ENCODE data around the gene PLEKHA6.

PLEKHA6 gene

DNA sequence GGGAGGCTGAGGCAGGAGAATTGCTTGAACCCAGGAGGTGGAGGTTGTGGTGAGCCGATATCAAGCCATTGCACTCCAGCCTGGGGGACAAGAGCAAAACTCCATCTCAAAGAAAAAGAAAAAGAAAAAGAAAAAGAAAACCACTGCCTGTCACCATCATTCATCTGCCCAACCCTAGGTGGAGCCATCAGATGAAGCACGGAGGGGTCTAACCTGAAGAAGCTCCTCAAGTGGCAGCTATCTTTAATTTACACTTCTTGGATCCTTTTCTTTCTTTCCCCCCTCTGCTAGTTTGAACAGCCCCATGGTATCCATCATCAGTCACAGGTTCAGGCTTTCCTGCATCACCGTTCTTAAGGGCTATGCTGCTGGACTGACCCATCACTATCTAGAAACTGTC lies 57.0 kb downstream of the PLEKHA6 start:
- TF ChIP-seq, protein P1, sequence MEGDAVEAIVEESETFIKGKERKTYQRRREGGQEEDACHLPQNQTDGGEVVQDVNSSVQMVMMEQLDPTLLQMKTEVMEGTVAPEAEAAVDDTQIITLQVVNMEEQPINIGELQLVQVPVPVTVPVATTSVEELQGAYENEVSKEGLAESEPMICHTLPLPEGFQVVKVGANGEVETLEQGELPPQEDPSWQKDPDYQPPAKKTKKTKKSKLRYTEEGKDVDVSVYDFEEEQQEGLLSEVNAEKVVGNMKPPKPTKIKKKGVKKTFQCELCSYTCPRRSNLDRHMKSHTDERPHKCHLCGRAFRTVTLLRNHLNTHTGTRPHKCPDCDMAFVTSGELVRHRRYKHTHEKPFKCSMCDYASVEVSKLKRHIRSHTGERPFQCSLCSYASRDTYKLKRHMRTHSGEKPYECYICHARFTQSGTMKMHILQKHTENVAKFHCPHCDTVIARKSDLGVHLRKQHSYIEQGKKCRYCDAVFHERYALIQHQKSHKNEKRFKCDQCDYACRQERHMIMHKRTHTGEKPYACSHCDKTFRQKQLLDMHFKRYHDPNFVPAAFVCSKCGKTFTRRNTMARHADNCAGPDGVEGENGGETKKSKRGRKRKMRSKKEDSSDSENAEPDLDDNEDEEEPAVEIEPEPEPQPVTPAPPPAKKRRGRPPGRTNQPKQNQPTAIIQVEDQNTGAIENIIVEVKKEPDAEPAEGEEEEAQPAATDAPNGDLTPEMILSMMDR (IDR thresholded peaks at IDR 0.05) = no peak

DNA sequence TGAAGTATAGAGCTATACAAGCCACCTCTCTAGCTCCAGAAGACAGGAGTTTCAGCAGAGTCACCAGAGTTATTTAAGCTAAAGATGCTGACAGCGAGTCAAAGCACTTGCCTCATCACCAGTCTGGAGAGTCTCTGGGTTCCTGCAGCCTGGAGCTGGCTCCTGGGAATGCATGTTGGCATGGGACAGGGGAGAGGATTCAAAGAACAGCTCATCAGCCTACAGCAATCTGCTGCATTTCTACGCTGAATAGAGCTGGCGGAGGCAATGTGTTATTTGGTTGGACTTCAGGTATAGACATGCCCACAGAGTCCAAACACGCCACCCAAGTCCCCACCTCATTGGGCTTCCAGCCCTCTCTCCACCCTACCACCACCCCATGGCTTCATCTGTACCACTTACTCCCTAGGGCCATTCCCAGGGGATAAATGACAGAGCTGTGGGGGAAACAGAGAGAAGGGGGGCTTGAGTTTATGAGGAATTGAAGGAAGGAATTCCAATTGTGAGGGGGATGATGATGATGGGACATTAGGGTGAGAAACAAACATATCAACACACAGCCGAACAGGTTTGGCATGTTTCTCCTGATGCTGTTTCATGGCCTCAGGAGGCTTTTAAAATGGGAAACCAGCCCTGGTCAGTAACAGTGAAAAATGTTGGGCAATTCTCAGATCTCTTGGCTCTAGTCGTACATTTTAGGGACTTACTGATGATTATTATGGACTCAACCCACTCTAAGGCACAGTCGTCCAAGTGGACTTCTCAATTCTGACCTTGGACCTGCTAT lies 58.4 kb downstream of the PLEKHA6 start:
- TF ChIP-seq, protein P1 (IDR thresholded peaks at IDR 0.05) = no peak

DNA sequence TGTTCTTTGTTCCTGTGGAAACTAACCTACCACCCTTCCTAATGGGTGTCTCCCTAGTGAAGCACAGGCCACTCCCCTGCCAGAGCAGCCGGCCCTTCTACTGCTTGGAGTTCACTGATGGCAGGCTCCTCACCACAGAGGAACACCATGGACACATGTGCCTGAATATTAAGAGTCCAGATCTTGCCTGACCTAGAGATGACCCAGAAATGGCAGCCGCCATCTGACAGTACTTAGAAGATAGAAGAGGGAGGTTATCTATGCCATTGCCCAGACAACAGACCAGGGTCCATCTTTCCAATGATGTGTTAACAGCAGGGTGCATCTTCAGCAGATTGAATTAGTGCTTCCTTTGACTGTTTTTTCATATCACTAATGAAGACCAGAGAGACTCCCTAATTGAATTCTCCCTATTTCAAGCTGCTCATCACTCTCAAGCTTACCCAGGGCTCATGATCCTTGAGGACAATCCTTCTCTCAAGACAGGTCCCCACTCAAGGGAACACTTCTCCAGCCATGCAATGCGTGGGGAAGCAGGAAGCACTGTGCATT lies 59.8 kb downstream of the PLEKHA6 start:
- TF ChIP-seq, protein P1 (IDR thresholded peaks at IDR 0.05) = no peak

DNA sequence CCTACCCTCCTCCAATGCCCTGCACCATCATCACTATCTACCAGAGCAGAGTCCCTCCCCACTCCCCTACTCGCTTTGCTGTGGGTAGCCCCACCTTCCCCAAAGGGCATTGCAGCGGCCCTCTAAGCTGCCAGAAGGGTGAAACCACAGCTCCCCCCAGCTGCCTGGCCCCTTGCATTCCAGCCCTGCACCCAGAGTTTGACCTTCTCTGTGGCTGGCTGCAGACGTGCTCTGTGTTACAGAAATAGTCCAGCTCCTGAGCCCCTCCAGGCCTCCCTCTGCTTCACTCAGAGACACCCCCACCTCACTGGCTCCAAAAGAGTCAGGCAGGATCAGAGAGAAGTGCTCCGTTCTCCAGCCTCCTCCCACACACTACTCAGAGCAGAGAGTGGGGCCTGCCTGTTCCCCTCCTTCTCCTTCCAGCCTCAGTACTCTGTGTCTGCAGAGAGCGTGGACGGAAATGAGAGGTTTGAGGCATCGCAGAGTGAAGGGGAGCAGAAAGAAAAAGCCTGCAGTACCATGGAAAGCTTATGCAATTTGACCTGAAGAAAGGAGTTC lies 63.2 kb downstream of the PLEKHA6 start:
- TF ChIP-seq, protein P1 (IDR thresholded peaks at IDR 0.05) = no peak

DNA sequence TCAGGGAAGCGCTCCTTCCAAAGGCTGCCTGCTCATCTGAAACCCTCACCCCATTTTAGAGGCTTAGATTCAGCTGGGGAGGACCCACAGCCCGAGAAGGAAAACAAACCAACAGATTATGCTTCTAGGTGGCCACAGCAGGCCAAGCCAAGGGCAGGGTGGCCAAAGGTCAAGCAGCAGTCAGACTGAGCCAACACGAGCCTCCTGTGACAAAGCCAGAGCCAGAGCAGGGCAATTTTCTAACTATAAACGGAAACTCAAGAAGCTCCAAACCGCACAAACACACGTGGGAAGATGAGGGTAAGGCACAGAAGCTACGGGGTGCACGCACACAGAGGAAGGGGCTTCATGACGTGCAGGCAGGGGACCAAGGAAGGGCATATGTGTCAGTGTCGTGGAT lies 64.1 kb downstream of the PLEKHA6 start:
- TF ChIP-seq, protein P1 (IDR thresholded peaks at IDR 0.05) = no peak

DNA sequence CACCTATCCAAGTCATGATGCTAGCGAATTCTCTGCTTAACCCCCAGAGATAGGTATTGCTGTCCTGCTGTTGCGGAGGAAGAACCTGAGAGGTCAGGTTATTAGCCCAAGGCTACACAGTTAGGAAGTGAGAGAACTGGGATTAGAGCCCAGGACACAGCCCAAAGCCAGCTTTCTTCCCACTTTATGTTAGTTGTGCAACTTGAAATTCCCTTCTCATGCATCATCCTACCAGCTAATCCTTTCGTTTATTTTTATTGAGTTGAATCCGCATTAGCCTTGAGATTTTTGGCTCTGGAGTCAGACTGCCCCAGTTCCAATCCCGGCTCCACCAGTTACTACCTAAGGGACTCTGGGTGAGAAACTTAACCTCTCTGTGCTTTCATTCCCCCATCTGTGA lies 65.4 kb downstream of the PLEKHA6 start:
- TF ChIP-seq, protein P1 (IDR thresholded peaks at IDR 0.05) = no peak

DNA sequence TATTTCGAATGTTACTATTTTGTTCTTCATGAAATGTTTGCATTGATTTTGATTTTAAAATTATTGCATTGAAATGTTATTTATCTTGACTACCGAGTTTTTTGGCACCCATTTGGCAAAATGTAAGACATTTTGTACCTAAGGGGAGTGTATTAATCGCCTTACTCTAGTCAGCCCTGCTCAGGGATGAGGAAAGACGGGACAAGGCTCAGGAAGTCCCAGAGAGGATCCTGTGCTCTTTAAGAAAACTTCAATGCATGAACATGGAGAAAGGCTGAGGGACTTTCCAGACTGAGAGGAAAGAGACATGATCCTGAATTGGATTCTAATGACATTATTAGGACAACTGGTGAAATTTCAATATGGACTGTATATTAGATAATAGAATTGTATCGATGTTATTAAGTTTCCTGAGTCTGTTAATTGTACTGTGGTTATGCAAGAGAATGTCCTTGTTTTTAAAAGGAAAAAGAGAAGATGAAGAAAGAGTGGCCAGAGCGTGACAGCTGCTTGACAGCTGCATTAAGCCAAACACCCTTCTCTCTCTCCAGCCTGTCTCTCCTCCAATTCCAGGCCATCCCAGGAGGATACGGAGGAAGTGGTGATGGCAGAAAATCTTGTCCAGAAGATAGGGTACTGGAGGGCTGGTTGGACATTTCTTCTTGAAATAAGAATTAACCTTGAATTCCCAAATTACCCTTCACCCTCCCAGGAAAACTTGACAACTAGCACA lies 66.0 kb downstream of the PLEKHA6 start:
- TF ChIP-seq, protein P1 (IDR thresholded peaks at IDR 0.05) = no peak
